Thymus (tissue), 14 donors: ENCODE data around the gene CDRT4. TPM values are rescaled to one million over a fixed set of nuclear protein-coding genes. Genes with fewer than 3 reads are reported as not detected.

Experiments used
- DNase-seq, 9 donors: peaks; one replicate each; pipeline ENCODE4 v3.0.0-alpha.2; 2013; ENCODE audit warnings: low spot score in 9 of 9, low read depth in 6 of 9, missing footprints in 1 of 9
- H3K27ac ChIP-seq, 2 donors: one replicate each; pipeline ENCODE4 v1.5.1; 2013; ENCODE audit warnings: control low read depth in 1 of 2, low read depth in 1 of 2, low read length in 1 of 2, mild to moderate bottlenecking in 1 of 2, moderate library complexity in 1 of 2
- H3K27me3 ChIP-seq, 2 donors: one replicate each; pipeline ENCODE4 v1.5.1; 2013; ENCODE audit warnings: low read length in 1 of 2; ENCODE audit not compliant: control insufficient read depth in 2 of 2, insufficient read depth in 1 of 2
- H3K36me3 ChIP-seq, 2 donors: one replicate each; pipeline ENCODE4 v1.5.1; 2013; ENCODE audit warnings: low read length in 1 of 2, mild to moderate bottlenecking in 1 of 2, moderate library complexity in 1 of 2; ENCODE audit not compliant: control insufficient read depth in 2 of 2, insufficient read depth in 2 of 2
- H3K4me1 ChIP-seq, 2 donors: one replicate each; pipeline ENCODE4 v1.5.1; 2013; ENCODE audit warnings: low read length in 2 of 2; ENCODE audit not compliant: control insufficient read depth in 2 of 2, insufficient read depth in 2 of 2
- H3K4me3 ChIP-seq, 2 donors: one replicate each; pipeline ENCODE4 v1.5.1; 2013; ENCODE audit warnings: low read length in 2 of 2, control low read depth in 1 of 2, mild to moderate bottlenecking in 1 of 2
- H3K9me3 ChIP-seq, 2 donors: one replicate each; pipeline ENCODE4 v1.5.1; 2013; ENCODE audit warnings: low read length in 1 of 2, mild to moderate bottlenecking in 1 of 2; ENCODE audit not compliant: control insufficient read depth in 2 of 2, insufficient read depth in 1 of 2
- WGBS: extraction: QIAGEN DNeasy Blood & Tissue Kit; methylation state at CpG from one replicate; pipeline ENCODE4 v1.1.7; 2013; 5-methylcytosine and 5-hydroxymethylcytosine counted together
- long read RNA-seq, 10 donors: transcript quantifications; one replicate each; lab custom pipeline, GENCODE V29; 2026
- polyA plus RNA-seq: library from polyadenylated mRNA; stranded (reverse); fragments of 200-250 nt; gene quantifications from one replicate; pipeline ENCODE4 v1.2.3, GENCODE V29; 2013
- total RNA-seq: library from RNA; stranded (reverse); fragments of 120-200 nt; gene quantifications from one replicate; pipeline ENCODE4 v1.2.4, GENCODE V29; 2013
- donor health status: healthy.

The CDRT4 gene
- 1.5 TPM for total RNA-seq
- 25.4 TPM for polyA plus RNA-seq
- long read RNA-seq, donor 1, result 0 reads
- long read RNA-seq, donor 2, result 0 reads
- long read RNA-seq, donor 3, result 0 reads
- long read RNA-seq, donor 4, partial matches to known transcripts, result 0 of 1 reads
- long read RNA-seq, donor 4, other reads (novel, unspliced or antisense), result 0 of 1 reads
- long read RNA-seq, donor 5, result 0 reads
- long read RNA-seq, donor 6, partial matches to known transcripts, result 0 of 3 reads
- long read RNA-seq, donor 6, other reads (novel, unspliced or antisense), result 0 of 3 reads
- long read RNA-seq, donor 7, result 0 reads
- long read RNA-seq, donor 8, result 0 reads
- long read RNA-seq, donor 9, result 0 reads
- long read RNA-seq, donor 10, result 0 reads

DNA sequence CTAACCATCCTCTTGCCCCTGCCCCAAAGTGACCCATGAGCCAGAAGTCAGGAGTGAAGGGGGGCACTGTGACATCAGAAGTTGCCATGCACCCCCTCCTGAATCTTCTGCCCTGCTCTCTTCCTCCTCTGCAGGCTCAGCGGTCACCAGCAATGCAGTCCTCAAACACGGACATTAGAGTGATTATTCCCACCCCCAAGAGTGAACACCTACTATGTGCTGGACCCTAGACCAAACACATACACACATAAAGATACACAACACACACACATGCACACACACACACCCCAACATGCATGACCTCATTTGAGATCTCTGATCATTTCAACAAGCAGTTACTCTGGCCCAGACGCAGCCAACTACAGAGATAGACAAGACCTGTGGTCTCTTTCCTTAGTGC lies at the start of gene CDRT4:
Gene CDRT4 (minus strand): TSS at position 30 of the 400 bp plus-strand sequence. CDS start 27,383 bp downstream, outside the sequence.
- no peak within 1 kb of the TSS for H3K4me3 ChIP-seq
- DNase-seq, result no peak

DNA sequence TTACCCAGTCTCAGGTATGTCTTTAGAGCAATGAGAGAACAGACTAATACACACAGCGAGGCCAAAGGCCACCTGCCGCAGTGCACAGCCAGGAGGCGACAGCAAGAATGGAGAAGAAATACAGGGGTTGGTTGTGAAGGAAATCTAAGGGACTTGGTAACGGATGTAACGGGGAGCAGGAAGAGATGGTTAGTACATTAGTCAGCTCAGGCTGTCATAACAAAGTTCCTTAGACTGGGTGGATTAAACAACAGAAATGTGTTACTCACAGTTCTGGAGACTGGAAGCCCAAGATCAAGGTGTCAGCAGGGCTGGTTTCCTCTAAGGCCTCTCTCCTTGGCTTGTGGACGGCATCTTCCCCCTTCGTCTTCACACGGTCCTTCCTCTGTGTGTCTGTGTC lies 48.7 kb upstream of the CDRT4 start:
- Histone ChIP-seq H3K9me3 (no peaks in the 10 kb centered on the region), H3K36me3 (peaks cover 0 to 3% of the 10 kb centered on the region in 2 donors)
- WGBS, result 99% methylated on average over 8 of the region's 8 CpGs

More for the DNA sequence above, at the start of gene CDRT4:
- Histone ChIP-seq H3K27me3 (no peaks in the 10 kb centered on the region), H3K4me1 (peaks cover 0 to 3% of the 10 kb centered on the region in 2 donors), H3K27ac (no peak within 1 kb of the TSS), H3K36me3 (no peaks in the 10 kb centered on the region), H3K9me3 (no peaks in the 10 kb centered on the region)
- WGBS, result 97% methylated on average over 3 of the region's 3 CpGs

DNA sequence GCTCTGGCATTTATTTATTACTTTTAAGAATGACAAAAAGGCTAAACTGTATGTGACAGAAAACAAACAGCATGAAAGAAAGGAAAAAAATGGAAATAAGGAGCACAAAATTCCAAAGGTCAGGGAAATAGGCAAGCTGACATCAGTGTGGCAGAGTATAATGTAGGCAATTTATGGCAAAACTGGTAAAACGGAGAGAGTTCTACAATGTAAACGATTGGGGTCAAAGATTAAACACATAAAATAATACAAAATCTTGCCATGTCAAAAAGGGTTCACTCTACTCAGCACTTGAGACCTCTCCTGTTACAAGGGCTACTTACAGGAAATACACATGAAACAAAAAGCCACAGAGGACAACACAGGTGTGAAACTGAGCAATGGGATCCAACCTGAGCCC lies 47.0 kb upstream of the CDRT4 start:
- H3K27me3 ChIP-seq, result no peaks in the 10 kb centered on the region
- H3K9me3 ChIP-seq, result no peaks in the 10 kb centered on the region
- no peak overlapping the region for H3K4me3 ChIP-seq
- no peak for DNase-seq
- H3K27ac ChIP-seq, result no peak overlapping the region
- 97% methylated on average over 2 of the region's 2 CpGs for WGBS
- no peaks in the 10 kb centered on the region for H3K4me1 ChIP-seq
- peaks cover 0 to 3% of the 10 kb centered on the region in 2 donors for H3K36me3 ChIP-seq

More for the DNA sequence above, 48.7 kb upstream of the CDRT4 start:
- no peak overlapping the region for H3K27ac ChIP-seq
- no peak overlapping the region for H3K4me3 ChIP-seq
- H3K27me3 ChIP-seq, result no peaks in the 10 kb centered on the region
- DNase-seq, result no peak
- H3K4me1 ChIP-seq, result no peaks in the 10 kb centered on the region

DNA sequence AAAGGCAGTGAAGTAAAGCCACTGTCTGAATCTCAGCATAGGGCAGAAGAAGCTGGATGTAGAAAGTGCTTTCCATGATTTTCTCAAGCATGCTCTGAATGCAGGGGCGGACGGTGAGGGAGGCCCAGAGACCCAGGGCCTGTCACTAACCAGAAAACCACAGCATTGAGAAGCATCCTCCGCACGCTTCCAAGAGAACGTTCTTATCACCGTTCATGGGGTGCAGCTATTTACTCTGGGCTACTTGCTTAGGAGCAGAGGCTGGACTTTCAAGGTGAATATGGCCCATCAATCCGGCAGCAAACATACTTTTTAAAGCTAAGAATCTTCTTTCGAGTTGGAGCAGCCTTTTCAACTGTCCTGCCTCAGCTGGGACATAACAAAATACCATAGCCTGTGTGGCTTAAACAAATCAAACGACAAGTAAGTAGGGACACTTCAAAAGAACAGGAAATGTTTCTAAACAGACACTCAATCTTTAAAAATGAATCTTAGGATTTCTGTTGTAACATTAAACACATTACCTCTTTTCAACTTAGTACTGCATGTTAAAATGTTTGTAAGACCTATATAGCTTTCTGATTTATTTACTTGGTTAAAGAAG lies 46.5 kb upstream of the CDRT4 start:
- Histone ChIP-seq H3K4me1 (no peaks in the 10 kb centered on the region), H3K27me3 (no peaks in the 10 kb centered on the region), H3K9me3 (no peaks in the 10 kb centered on the region), H3K4me3 (no peak overlapping the region), H3K27ac (no peak overlapping the region), H3K36me3 (peaks cover 0 to 3% of the 10 kb centered on the region in 2 donors)
- no peak for DNase-seq
- 92% methylated on average over 9 of the region's 9 CpGs for WGBS

DNA sequence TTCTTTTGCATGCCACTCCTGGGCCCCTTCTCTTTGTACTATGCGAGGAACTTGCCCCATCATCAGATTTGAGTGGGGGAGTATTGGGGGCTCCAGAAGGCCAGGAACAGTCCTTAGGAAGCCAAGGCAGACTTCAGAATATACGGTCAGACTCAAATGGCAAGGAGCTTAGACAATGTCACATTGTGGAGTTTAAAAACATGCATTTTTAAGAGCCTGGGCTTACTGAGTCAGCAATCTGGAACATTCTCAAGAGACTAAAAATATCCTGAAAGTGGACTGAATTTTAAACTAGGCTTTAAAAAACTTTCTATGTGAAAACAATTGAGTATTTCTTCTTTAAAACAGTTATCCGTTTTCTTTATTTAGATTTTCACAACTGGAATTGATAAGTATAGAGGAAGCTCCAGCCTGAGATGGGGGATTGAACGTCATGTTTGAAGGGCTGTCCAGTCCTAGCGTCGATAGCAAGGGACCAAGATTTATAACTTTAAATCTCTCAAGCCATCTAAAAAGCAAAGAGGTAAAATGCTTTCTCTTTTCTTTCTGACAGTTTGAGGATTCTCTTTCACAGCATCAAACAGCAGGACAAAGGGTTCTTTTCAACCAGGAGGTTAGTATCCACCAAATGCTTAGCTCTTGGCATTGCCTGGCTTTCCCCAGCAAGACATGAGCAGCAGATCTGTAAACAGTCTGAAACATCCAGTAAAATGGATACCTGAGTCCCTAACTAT lies 45.8 kb upstream of the CDRT4 start:
- peaks cover 0 to 3% of the 10 kb centered on the region in 2 donors for H3K36me3 ChIP-seq
- no peak for DNase-seq
- no peak overlapping the region for H3K27ac ChIP-seq
- H3K4me3 ChIP-seq, result no peak overlapping the region
- no peaks in the 10 kb centered on the region for H3K4me1 ChIP-seq
- WGBS, result 97% methylated on average over 6 of the region's 6 CpGs
- no peaks in the 10 kb centered on the region for H3K27me3 ChIP-seq
- H3K9me3 ChIP-seq, result no peaks in the 10 kb centered on the region

DNA sequence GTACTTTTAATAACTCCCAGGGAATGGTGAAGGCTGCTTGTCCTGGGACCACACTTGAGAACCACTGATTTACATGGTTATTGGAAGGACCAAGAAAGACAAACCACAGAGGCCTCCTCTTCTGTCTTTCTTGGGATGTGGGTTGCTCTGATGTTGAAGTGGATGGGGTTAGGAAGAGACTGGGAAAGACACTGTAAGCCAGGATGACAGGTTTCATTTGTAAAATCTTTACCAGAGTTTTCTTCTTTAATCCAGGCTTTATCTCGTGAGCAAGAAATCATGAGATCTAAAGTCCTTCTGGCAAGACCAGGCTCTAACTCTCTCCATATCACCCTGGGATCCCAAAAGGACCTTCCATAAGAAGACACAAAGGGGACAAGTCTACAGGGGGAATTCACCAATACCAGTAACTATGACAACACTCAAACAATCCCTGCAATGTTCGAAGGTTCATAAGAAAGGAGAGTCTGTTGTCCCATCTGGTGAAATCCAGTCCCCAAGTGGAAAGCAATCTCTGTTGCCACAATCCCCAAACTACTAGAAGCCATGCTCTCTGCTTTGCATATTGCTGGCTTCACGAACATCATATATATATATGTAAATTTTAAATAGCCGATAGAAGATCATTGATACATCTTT lies 44.8 kb upstream of the CDRT4 start:
- H3K4me3 ChIP-seq, result no peak overlapping the region
- DNase-seq, result no peak
- no peaks in the 10 kb centered on the region for H3K4me1 ChIP-seq
- H3K9me3 ChIP-seq, result no peaks in the 10 kb centered on the region
- no peak overlapping the region for H3K27ac ChIP-seq
- no peaks in the 10 kb centered on the region for H3K27me3 ChIP-seq
- WGBS, result 98% methylated on average over 4 of the region's 4 CpGs
- H3K36me3 ChIP-seq, result peaks cover 0 to 3% of the 10 kb centered on the region in 2 donors

DNA sequence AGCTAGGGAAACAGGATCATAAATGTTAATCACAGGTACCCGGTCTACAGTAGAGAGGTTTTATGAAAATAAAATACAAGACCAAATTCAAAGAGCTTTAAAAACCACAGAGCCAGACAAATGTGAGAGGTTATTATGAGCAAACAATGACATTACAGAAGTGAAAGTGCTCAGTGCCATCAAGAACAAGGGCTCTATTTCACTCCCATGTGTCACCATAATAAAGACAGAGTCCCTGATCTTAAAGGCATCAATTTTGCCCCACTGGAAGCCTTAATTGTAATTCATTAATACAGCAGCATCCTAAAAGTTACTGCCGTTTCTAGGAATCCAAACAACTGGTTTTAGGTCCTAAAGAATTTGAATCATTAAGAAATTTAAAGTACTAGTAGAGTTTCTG lies 43.7 kb upstream of the CDRT4 start:
- no peak overlapping the region for H3K27ac ChIP-seq
- H3K4me3 ChIP-seq, result no peak overlapping the region
- DNase-seq, result no peak
- H3K9me3 ChIP-seq, result no peaks in the 10 kb centered on the region
- peaks cover 0 to 3% of the 10 kb centered on the region in 2 donors for H3K36me3 ChIP-seq
- WGBS, result 84% methylated on average over 2 of the region's 2 CpGs
- no peaks in the 10 kb centered on the region for H3K27me3 ChIP-seq
- no peaks in the 10 kb centered on the region for H3K4me1 ChIP-seq

DNA sequence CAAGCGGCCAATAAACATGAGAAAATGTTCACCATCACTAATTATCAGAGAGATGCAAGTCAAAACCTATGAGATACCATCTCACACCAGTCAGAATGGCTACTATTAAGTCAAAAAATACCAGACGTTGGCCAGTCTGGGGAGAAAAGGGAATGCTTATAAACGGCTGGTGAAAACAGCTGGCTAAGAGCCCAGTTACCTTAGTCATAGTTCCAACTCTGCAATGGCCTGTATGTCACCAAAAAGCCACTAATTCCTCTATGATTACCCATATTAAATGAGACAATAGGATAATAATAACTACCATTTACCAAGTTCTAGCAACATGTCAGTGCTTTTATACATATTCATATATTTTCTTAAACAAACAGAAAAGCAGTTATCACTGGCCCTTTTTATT lies 42.9 kb upstream of the CDRT4 start:
- H3K36me3 ChIP-seq, result no peaks in the 10 kb centered on the region
- DNase-seq, result no peak
- 96% methylated on average over 3 of the region's 3 CpGs for WGBS

DNA sequence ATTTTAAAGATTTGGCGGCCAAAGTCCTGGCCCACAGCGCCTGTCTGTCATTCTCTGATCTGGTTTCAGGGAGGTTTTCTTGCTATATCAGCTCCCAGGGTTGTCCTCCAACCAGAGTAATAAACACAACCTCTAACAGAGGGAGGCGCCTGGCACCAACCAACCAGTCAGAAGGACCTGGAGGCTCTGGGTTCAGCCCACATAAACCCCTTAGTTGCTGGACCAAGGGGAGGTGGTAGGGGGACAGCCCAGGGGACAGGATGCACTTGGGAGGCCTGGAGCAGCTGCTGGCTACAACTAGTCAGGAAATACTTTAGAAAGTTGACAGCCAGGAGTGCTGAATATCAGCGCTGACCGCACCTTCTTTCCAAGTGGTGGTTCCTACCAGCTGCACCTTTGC lies 41.7 kb upstream of the CDRT4 start:
- Histone ChIP-seq H3K9me3 (no peaks in the 10 kb centered on the region), H3K27ac (no peak overlapping the region), H3K4me3 (no peak overlapping the region), H3K4me1 (no peaks in the 10 kb centered on the region), H3K36me3 (no peaks in the 10 kb centered on the region), H3K27me3 (no peaks in the 10 kb centered on the region)
- 98% methylated on average over 5 of the region's 5 CpGs for WGBS
- DNase-seq, result no peak

More for the DNA sequence above, 42.9 kb upstream of the CDRT4 start:
- Histone ChIP-seq H3K27me3 (no peaks in the 10 kb centered on the region), H3K9me3 (no peaks in the 10 kb centered on the region), H3K4me3 (no peak overlapping the region), H3K27ac (no peak overlapping the region), H3K4me1 (no peaks in the 10 kb centered on the region)
